Tibial artery (tissue), 4 donors: ENCODE data around the gene SEMA5B.

ENCODE experiments used
- DNase-seq, 2 donors: peaks; one replicate each; pipeline ENCODE4 v3.0.0-alpha.2; 2019
- H3K27ac ChIP-seq, 2 donors: fragments of 200-600 bp; sonication (generic) in 1 of 2; 1 replicate in 1 of 2; 2 replicates in 1 of 2; pipeline ENCODE4 v1.5.1; 2018 to 2019; ENCODE audit warnings: mild to moderate bottlenecking in 1 of 2
- H3K27me3 ChIP-seq, 2 donors: fragments of 200-600 bp; sonication (generic) in 1 of 2; one replicate each; pipeline versions ENCODE4 v1.5.1 to v1.6.0; 2016 to 2019
- H3K36me3 ChIP-seq, 3 donors: fragments of 200-600 bp; sonication (generic) in 2 of 3; one replicate each; pipeline ENCODE4 v1.5.1; 2016 to 2019; ENCODE audit warnings: mild to moderate bottlenecking in 2 of 3
- H3K4me1 ChIP-seq, 4 donors: fragments of 200-600 bp; sonication (generic) in 2 of 4; 1 replicate in 3 of 4; 2 replicates in 1 of 4; pipeline ENCODE4 v1.5.1; 2016 to 2019
- H3K4me3 ChIP-seq, 2 donors: fragments of 200-600 bp; sonication (generic) in 1 of 2; 1 replicate in 1 of 2; 2 replicates in 1 of 2; pipeline ENCODE4 v1.5.1; 2018 to 2019; ENCODE audit warnings: mild to moderate bottlenecking in 2 of 2
- H3K9me3 ChIP-seq, 3 donors: fragments of 200-600 bp; sonication (generic) in 1 of 3; one replicate each; pipeline ENCODE4 v1.5.1; 2016 to 2019
- intact Hi-C: fragments of 100-400 bp; cut with DNase I; formaldehyde crosslinking; loops from one replicate; pipeline ENCODE4 v1.15.0; 2023; ENCODE audit warnings: low total_unique reads
- TF ChIP-seq, protein P1 (sequence below), 2 experiments: fragments of 200-600 bp in 1 of 2; fragments of 450-650 bp in 1 of 2; IDR thresholded peaks; one replicate each; pipeline ENCODE4 v1.5.1; 2017 to 2019; ENCODE audit warnings: antibody characterized with exemption in 2 of 2, mild to moderate bottlenecking in 1 of 2, moderate library complexity in 1 of 2

Gene SEMA5B

DNA sequence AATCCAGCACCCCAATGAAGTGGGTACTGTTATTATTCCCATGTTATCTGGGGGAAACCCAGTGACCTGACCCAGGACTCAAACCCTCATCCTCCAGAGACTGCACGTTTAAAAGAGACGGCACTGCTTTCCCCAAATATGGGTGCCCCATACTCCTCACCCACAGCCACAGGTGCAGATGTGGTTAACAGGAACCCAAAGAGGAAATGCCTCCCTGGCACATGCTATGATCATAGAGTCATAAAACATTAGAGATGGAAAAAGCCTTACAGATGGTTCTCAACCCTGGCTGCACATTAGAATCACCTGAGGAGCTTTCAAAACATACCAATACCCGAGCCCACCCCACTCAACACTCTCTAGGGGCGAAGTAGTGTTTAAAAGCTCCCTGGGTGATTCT is 111.5 kb downstream of the SEMA5B start:
- no peaks in the 10 kb centered on the region for H3K36me3 ChIP-seq
- no peaks in the 10 kb centered on the region for H3K9me3 ChIP-seq
- peaks cover 0 to 15% of the 10 kb centered on the region in 2 donors for H3K27me3 ChIP-seq
- H3K27ac ChIP-seq, result no peak overlapping the region
- no peak overlapping the region for H3K4me3 ChIP-seq
- peaks cover 0 to 11% (median 0%) of the 10 kb centered on the region in 4 donors for H3K4me1 ChIP-seq
- no peak for DNase-seq
- intact Hi-C loops, result no loop called here
- TF ChIP-seq, protein P1, sequence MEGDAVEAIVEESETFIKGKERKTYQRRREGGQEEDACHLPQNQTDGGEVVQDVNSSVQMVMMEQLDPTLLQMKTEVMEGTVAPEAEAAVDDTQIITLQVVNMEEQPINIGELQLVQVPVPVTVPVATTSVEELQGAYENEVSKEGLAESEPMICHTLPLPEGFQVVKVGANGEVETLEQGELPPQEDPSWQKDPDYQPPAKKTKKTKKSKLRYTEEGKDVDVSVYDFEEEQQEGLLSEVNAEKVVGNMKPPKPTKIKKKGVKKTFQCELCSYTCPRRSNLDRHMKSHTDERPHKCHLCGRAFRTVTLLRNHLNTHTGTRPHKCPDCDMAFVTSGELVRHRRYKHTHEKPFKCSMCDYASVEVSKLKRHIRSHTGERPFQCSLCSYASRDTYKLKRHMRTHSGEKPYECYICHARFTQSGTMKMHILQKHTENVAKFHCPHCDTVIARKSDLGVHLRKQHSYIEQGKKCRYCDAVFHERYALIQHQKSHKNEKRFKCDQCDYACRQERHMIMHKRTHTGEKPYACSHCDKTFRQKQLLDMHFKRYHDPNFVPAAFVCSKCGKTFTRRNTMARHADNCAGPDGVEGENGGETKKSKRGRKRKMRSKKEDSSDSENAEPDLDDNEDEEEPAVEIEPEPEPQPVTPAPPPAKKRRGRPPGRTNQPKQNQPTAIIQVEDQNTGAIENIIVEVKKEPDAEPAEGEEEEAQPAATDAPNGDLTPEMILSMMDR (IDR thresholded peaks at IDR 0.05), result no peak

DNA sequence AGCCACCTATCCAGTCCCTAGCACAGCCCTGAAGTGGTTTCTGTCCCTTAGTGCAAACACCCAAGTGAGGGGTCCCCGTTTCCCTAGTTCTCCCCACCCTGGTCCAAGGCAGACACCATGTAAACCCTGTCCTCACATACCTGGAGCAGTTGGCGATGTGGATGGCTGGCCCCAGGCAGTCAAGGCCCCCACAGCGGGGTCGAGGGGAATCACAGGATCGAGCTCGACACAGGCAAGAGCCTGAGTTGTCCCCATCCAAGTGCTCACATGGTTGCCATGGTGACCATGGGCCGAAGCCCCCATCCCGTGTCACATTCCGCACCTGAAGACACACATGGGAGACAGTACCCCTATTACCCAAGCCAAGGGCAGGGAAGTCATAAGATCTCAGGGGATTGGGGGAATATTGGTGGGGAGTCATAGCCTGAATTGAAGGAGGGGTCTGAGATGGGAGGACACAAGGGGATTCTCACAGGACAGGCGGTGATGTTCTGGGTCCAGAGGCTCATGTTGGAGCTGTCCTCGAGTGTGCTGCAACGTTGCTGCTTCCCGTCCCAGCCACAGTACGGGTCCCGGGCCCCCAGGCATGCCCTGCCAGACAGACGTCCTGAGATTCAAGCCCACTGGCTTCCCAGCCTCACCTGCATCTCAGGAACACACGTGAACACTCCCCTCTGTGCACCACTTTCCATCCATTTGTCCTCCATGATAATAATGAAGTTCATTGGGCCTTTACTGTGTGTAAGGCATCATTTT is 112.1 kb downstream of the SEMA5B start:
- Histone ChIP-seq H3K4me3 (no peak overlapping the region), H3K36me3 (no peaks in the 10 kb centered on the region), H3K4me1 (peaks cover 0 to 11% (median 0%) of the 10 kb centered on the region in 4 donors), H3K27me3 (peaks cover 0 to 15% of the 10 kb centered on the region in 2 donors), H3K9me3 (no peaks in the 10 kb centered on the region), H3K27ac (no peak overlapping the region)
- DNase-seq, result no peak
- TF ChIP-seq, protein P1 (IDR thresholded peaks at IDR 0.05), result no peak
- intact Hi-C loops, result no loop called here

DNA sequence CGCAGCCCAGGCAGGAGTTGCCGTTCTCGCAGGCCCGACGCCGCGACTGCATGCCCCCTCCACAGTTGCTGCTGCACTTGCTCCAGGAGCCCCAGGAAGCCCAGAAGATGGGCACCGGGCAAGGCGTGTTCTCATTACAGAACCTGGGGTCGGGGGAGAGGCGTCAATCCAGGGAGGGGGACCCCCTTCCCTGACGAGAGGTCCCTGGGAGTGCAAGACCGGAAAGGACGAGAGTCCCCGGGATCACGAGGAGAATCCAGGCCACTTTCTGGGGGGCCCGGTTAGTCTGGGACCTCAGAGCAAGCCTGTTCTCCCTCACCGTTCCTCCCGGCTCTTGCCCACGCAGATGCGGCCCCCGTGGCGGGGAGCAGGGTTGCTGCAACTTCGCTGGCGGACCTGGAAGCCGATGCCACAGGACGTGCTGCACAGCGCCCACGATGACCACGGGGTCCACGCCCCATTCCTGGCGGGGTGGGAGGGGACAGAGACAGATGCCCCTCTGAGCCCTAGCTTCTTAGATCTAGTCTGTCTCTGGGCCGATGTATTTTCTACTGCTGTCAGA is 113.9 kb downstream of the SEMA5B start:
- H3K4me3 ChIP-seq, result no peak overlapping the region
- H3K36me3 ChIP-seq, result no peaks in the 10 kb centered on the region
- H3K27me3 ChIP-seq, result peaks cover 0 to 19% of the 10 kb centered on the region in 2 donors
- intact Hi-C loops, result no loop called here
- peaks cover 0 to 4% (median 0%) of the 10 kb centered on the region in 4 donors for H3K4me1 ChIP-seq
- H3K9me3 ChIP-seq, result no peaks in the 10 kb centered on the region
- no peak for DNase-seq
- TF ChIP-seq, protein P1 (IDR thresholded peaks at IDR 0.05), result no peak
- H3K27ac ChIP-seq, result no peak overlapping the region

DNA sequence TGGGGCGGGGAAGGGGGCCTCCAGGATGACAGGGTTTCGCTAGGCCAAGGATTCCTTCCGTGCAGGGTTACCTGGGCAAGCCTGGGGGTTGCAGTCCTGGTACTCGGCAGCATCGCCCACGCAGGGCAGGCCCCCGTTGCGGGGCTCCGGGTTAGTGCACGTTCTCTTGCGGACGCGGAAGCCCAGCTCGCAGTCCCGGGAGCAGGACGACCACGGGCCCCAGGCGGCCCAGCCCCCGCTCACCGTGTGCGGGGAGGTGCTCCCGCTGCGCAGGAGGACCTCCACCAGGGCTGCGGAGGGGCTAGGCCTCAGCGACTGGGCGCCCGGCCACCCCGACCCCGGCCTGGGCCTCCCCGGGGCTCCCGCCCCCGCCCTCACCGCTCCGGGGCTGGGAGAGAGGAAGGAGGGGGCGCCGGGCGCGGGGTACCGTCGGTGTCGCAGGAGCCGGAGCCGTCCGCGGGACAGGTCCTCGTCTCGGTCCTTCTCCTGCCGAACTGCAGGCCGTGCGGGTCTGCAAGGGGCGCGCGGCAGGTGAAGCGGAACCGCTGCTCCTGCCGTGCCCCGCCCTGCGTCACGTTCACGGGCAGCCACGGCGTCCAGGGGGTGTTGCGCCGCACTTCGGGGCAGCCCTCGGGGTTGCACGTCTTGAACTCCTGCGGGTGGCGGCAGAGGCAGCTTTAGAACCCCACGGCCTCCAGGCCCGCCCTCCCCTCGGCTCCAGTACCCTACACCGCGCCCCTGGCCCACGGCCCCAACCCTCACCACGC is 114.6 kb downstream of the SEMA5B start:
- H3K36me3 ChIP-seq, result no peaks in the 10 kb centered on the region
- peaks cover 0 to 19% of the 10 kb centered on the region in 2 donors for H3K27me3 ChIP-seq
- TF ChIP-seq, protein P1 (IDR thresholded peaks at IDR 0.05), result no peak
- intact Hi-C loops, result no loop called here
- no peaks in the 10 kb centered on the region for H3K9me3 ChIP-seq
- DNase-seq, result no peak
- no peaks in the 10 kb centered on the region for H3K4me1 ChIP-seq
- no peak overlapping the region for H3K4me3 ChIP-seq
- no peak overlapping the region for H3K27ac ChIP-seq

DNA sequence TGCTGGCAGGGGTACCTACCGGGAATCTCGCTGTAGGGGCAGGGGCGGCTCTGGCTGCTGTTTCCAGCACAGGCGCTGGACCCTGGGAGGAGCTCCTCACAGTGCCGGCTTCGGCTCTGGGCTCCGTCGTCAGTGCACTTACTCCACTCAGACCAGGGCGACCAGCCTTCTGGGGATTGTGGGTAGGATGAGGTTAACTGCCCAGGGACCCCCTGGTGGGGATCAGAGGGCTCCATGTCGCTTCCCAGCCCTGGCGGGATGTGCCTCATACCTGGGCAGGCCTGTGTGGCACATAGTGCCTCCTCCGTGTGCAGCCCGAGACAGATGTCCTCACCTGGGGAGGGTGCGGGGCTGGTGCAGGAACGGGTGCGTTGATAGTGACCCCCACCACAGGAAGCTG is 115.7 kb downstream of the SEMA5B start:
- DNase-seq, result no peak
- no peaks in the 10 kb centered on the region for H3K9me3 ChIP-seq
- intact Hi-C loops, result no loop called here
- no peak overlapping the region for H3K4me3 ChIP-seq
- H3K4me1 ChIP-seq, result no peaks in the 10 kb centered on the region
- H3K27me3 ChIP-seq, result peaks cover 0 to 19% of the 10 kb centered on the region in 2 donors
- H3K27ac ChIP-seq, result no peak overlapping the region
- H3K36me3 ChIP-seq, result no peaks in the 10 kb centered on the region
- TF ChIP-seq, protein P1 (IDR thresholded peaks at IDR 0.05), result no peak
